Panc1 (cell line): ENCODE results near the gene ZNF672. TPM values are rescaled to one million over a fixed set of nuclear protein-coding genes. Genes with fewer than 3 reads are reported as not detected.
"Not testable (repeated sequence)": the region's sequence is repeated elsewhere in the genome, so short reads cannot be mapped to it uniquely, and the experiment has no call there.

Source experiments
- ATAC-seq: fragments of 200-7000 bp; cut with Tn5 transposase; 2 replicates; pipeline ENCODE4 v1.9.1; 2020; ENCODE audit warnings: mild to moderate bottlenecking, moderate library complexity
- BruUV-seq: library from RNA; stranded (reverse); fragments of 400-500 nt; replicated peaks from 2 replicates; lab custom pipeline; 2021; lab: Mats Ljungman, UMichigan
- CTCF ChIA-PET: fragments of 300-600 bp; sonication (Branson Sonifier 250); formaldehyde crosslinking; loops from one replicate; lab custom pipeline; 2022; ENCODE audit warnings: antibody characterized with exemption; lab: Charles Lee
- POLR2A ChIA-PET: fragments of 300-600 bp; sonication (Branson Sonifier 250); formaldehyde crosslinking; loops from one replicate; lab custom pipeline; 2022; ENCODE audit warnings: antibody characterized with exemption; lab: Charles Lee
- DNase-seq: peaks from one replicate; pipeline ENCODE4 v3.0.0-alpha.2; 2010; ENCODE audit warnings: low read depth, low spot score
- H3K27ac ChIP-seq: 2 replicates; pipeline ENCODE4 v1.5.1; 2011; ENCODE audit warnings: mild to moderate bottlenecking, low read length, inconsistent platforms
- H3K27me3 ChIP-seq: fragments of 200-500 bp; sonication (Bioruptor generic); 2 replicates; pipeline ENCODE4 v1.6.0; 2014; ENCODE audit warnings: low read length, inconsistent platforms; ENCODE audit not compliant: control insufficient read depth, insufficient read depth
- H3K36me3 ChIP-seq: fragments of 200-500 bp; sonication (Bioruptor generic); 2 replicates; pipeline ENCODE4 v1.5.1; 2014; ENCODE audit warnings: inconsistent platforms, mild to moderate bottlenecking, low read length, moderate library complexity; ENCODE audit not compliant: control insufficient read depth, insufficient read depth
- H3K4me1 ChIP-seq: 2 replicates; pipeline ENCODE4 v1.5.1; 2011; ENCODE audit warnings: inconsistent platforms, mild to moderate bottlenecking, low read length, moderate library complexity; ENCODE audit not compliant: control insufficient read depth, insufficient read depth
- H3K4me3 ChIP-seq, 2 experiments: 2 replicates each; pipeline ENCODE4 v1.5.1; 2011 to 2012; ENCODE audit warnings: low read depth in 2 of 2, low read length in 2 of 2, mild to moderate bottlenecking in 2 of 2, inconsistent platforms in 1 of 2, moderate library complexity in 1 of 2
- H3K9me3 ChIP-seq: fragments of 200-500 bp; sonication (Bioruptor generic); 2 replicates; pipeline ENCODE4 v1.5.1; 2014; ENCODE audit warnings: low read depth, mild to moderate bottlenecking, inconsistent platforms, low read length, moderate library complexity; ENCODE audit not compliant: control insufficient read depth, insufficient read depth
- POLR2AphosphoS5 ChIP-seq: IDR thresholded peaks from 2 replicates; pipeline ENCODE4 v1.6.1; 2012; ENCODE audit warnings: mild to moderate bottlenecking, low read depth, low read length, moderate library complexity
- REST ChIP-seq, 2 experiments: IDR thresholded peaks; 2 replicates each; pipeline ENCODE4 v1.6.1; 2011 to 2012; ENCODE audit warnings: low read depth in 2 of 2, control low read depth in 1 of 2, low read length in 1 of 2, mild to moderate bottlenecking in 1 of 2, moderate library complexity in 1 of 2; ENCODE audit not compliant: insufficient read depth in 1 of 2
- SIN3A ChIP-seq: IDR thresholded peaks from 2 replicates; pipeline ENCODE4 v1.6.1; 2012; ENCODE audit warnings: low read depth, mild to moderate bottlenecking, low read length, moderate library complexity, borderline replicate concordance; ENCODE audit not compliant: insufficient read depth
- TCF7L2 ChIP-seq: IDR thresholded peaks from 2 replicates; pipeline ENCODE4 v1.6.1; 2011; ENCODE audit warnings: mild to moderate bottlenecking, low read depth, low read length, inconsistent platforms
- in situ Hi-C: cut with HindIII; loops from 2 replicates; pipeline ENCODE4 v1.10.0; 2016; ENCODE audit warnings: low sequenced_read_pairs, low pct_unique_long_range_greater_than_20kb
- intact Hi-C: fragments of 100-400 bp; cut with micrococcal nuclease; formaldehyde crosslinking; loops from one replicate; pipeline ENCODE4 v1.10.0; 2022; ENCODE audit not compliant: unreplicated experiment
- total RNA-seq: library from RNA; stranded (reverse); gene quantifications from one replicate; pipeline ENCODE4 v1.2.1, GENCODE V29; 2021; ENCODE audit not compliant: unreplicated experiment
- TF ChIP-seq, protein P1 (sequence below): fragments of 450-650 bp; IDR thresholded peaks from 2 replicates; pipeline ENCODE4 v1.5.1; 2017; ENCODE audit warnings: mild to moderate bottlenecking

The ZNF672 gene
- total RNA-seq, 1 experiment from 2014 or later: 36.2 TPM

DNA sequence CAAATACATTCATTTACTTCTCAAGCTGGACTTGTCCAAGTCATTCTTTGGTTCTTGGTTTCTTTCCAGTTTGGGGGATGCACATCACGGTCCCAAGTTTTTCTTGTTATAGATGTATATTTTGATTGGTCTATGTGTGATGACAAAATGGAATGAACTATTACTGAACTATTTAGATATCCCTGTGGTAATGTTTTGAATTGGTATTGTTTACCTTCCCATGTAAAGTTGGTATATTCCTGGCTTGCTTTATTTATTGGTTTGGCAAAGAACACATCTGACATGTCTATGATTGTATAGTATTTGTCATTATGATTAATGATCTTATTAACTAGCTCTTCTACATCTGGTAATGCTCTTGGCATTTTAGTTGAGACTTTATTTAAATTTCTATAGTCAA, 43.2 kb downstream of the ZNF672 start:
- intact Hi-C loops (no loop called here), in situ Hi-C loops (no loop called here)
- Histone ChIP-seq H3K36me3 (no peaks in the 10 kb centered on the region), H3K27me3 (peaks cover 6% of the 10 kb centered on the region; the same call in 1 of the 2 replicates), H3K4me3 (no peak overlapping the region), H3K27ac (no peak overlapping the region), H3K4me1 (no peaks in the 10 kb centered on the region), H3K9me3 (no peaks in the 10 kb centered on the region)
- ATAC-seq: no peak
- no TSS peak for BruUV-seq
- no peak for DNase-seq
- ChIA-PET POLR2A (no interaction called here), CTCF (no interaction called here)
- TF ChIP-seq TCF7L2 (no peak), SIN3A (no peak), POLR2AphosphoS5 (no peak), REST (IDR thresholded peaks at IDR 0.05; ENCODE audit: insufficient read depth in 1 of 2, low read depth in 2 of 2, low read length in 1 of 2) (no peak)
- TF ChIP-seq, protein P1, sequence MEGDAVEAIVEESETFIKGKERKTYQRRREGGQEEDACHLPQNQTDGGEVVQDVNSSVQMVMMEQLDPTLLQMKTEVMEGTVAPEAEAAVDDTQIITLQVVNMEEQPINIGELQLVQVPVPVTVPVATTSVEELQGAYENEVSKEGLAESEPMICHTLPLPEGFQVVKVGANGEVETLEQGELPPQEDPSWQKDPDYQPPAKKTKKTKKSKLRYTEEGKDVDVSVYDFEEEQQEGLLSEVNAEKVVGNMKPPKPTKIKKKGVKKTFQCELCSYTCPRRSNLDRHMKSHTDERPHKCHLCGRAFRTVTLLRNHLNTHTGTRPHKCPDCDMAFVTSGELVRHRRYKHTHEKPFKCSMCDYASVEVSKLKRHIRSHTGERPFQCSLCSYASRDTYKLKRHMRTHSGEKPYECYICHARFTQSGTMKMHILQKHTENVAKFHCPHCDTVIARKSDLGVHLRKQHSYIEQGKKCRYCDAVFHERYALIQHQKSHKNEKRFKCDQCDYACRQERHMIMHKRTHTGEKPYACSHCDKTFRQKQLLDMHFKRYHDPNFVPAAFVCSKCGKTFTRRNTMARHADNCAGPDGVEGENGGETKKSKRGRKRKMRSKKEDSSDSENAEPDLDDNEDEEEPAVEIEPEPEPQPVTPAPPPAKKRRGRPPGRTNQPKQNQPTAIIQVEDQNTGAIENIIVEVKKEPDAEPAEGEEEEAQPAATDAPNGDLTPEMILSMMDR: no peak

- H3K4me3 ChIP-seq, ATAC-seq, H3K36me3 ChIP-seq, CTCF ChIA-PET, DNase-seq, in situ Hi-C loops, BruUV-seq, H3K27me3 ChIP-seq, H3K27ac ChIP-seq, intact Hi-C loops, H3K9me3 ChIP-seq, H3K4me1 ChIP-seq: not testable (repeated sequence)
- POLR2A ChIA-PET: interaction anchor here (0.6 kb wide), 1 partner anchor 9 kb away, joined by 6 read pairs; no protein-coding TSS in a partner anchor
Measured at GRCh38 chr1:248882427-248882826, 44.4 kb downstream of the ZNF672 start.

- peaks cover 3% of the 10 kb centered on the region; the same call in 1 of the 2 replicates for H3K27me3 ChIP-seq
- H3K4me3 ChIP-seq: no peak overlapping the region
- DNase-seq: no peak
- H3K4me1 ChIP-seq: no peaks in the 10 kb centered on the region
- no peaks in the 10 kb centered on the region for H3K9me3 ChIP-seq
- H3K36me3 ChIP-seq: no peaks in the 10 kb centered on the region
- intact Hi-C loops: no loop called here
- in situ Hi-C loops: no loop called here
- no peak overlapping the region for H3K27ac ChIP-seq
- no peak for TF ChIP-seq REST (IDR thresholded peaks at IDR 0.05; ENCODE audit: insufficient read depth in 1 of 2, low read depth in 2 of 2, low read length in 1 of 2)
- TF ChIP-seq, protein P1: peak; percentile 20
- ChIA-PET CTCF (no interaction called here), POLR2A (no interaction called here)
- no TSS peak for BruUV-seq
- ATAC-seq: no peak
Measured at GRCh38 chr1:248884632-248885295, 46.7 kb downstream of the ZNF672 start.
